Cardiac muscle cell (in vitro differentiated cells and primary cell): ENCODE data around the gene ADAMTS10. TPM values are rescaled to one million over a fixed set of nuclear protein-coding genes. Genes with fewer than 3 reads are reported as not detected.

ENCODE experiments used
- DNase-seq, 2 donors: peaks; one replicate each; pipeline versions ENCODE4 v3.0.0 to v3.0.0-alpha.2; 2010 to 2017; ENCODE audit warnings: low read depth in 1 of 2, low spot score in 1 of 2
- H3K27ac ChIP-seq: fragments of 200-600 bp; sonication (generic); 2 replicates; pipeline ENCODE4 v1.5.1; 2016
- H3K27me3 ChIP-seq: fragments of 200-600 bp; sonication (generic); 2 replicates; pipeline ENCODE4 v1.6.0; 2016; ENCODE audit warnings: control low read depth
- H3K36me3 ChIP-seq: fragments of 200-600 bp; sonication (generic); 2 replicates; pipeline ENCODE4 v1.5.1; 2016; ENCODE audit warnings: control low read depth
- H3K4me1 ChIP-seq: fragments of 200-600 bp; sonication (generic); 2 replicates; pipeline ENCODE4 v1.8.1; 2017; ENCODE audit warnings: low read depth, mild to moderate bottlenecking, mixed run types
- H3K4me3 ChIP-seq: fragments of 200-600 bp; sonication (generic); 2 replicates; pipeline ENCODE4 v1.5.1; 2016; ENCODE audit warnings: mild to moderate bottlenecking
- H3K9me3 ChIP-seq: fragments of 200-600 bp; sonication (generic); 2 replicates; pipeline ENCODE4 v1.5.1; 2017; ENCODE audit warnings: low read depth, mild to moderate bottlenecking, control low read depth
- CTCF ChIP-seq: IDR thresholded peaks from 2 replicates; pipeline ENCODE4 v1.5.1; 2012; ENCODE audit warnings: low read depth, mild to moderate bottlenecking, low read length
- polyA plus RNA-seq: library from polyadenylated mRNA; unstranded; fragments of >200 nt; fragmentation: Nextera tagmentation; extraction: Ambion mirVana; gene quantifications from 2 replicates; pipeline ENCODE4 v1.2.1, GENCODE V29; 2016
- total RNA-seq: library from RNA; depleted of rRNA; stranded (reverse); fragments of >200 nt; gene quantifications from 2 replicates; pipeline ENCODE4 v1.2.3, GENCODE V29; 2016

The ADAMTS10 gene
- total and polyA plus RNA-seq, 2 experiments from 2014 or later = 27.7 to 93.9 TPM

DNA sequence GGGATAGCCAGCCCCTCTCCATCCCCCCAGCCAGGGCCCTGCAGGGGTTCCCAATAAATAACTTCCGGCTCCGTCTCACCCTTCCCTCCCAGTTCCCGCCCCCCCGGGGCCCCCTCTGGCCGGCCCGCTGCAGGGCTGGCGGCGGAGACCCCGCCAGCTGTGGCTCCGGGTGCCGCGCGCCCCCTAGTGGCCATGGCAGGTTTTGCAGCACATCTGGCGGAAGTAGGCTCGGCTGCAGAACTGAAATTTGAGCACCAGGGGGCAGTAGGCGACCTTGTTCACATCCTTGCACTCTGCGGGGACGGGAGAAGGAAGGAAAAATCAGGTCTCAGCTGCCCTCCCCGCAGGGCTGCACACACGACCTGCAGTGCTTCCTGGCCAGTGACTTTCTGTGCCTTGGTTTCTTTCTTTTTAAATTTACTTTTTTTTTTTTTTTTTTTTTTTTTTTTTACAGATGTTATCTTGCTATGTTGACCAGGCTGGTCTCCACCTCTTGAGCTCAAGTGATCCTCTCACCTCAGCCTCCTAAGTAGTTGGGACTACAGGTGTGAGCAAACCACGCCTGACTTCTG is 29.7 kb downstream of the ADAMTS10 start:
- Histone ChIP-seq H3K36me3 (no peaks in the 10 kb centered on the region), H3K27me3 (peaks cover 9% of the 10 kb centered on the region), H3K27ac (no peak overlapping the region), H3K4me1 (no peaks in the 10 kb centered on the region), H3K9me3 (no peaks in the 10 kb centered on the region), H3K4me3 (no peak overlapping the region)
- peak; percentile 100 for TF ChIP-seq CTCF
- DNase-seq = peak; percentile 76 to 87

- no peak overlapping the region for H3K27ac ChIP-seq
- no peaks in the 10 kb centered on the region for H3K36me3 ChIP-seq
- peaks cover 9% of the 10 kb centered on the region for H3K27me3 ChIP-seq
- peak; percentile 96 for TF ChIP-seq CTCF
- no peak overlapping the region for H3K4me3 ChIP-seq
- H3K4me1 ChIP-seq = no peaks in the 10 kb centered on the region
- peak; percentile 74 to 85 for DNase-seq
- H3K9me3 ChIP-seq = no peaks in the 10 kb centered on the region
These were observed 31.8 kb downstream of the ADAMTS10 start for GRCh38 chr19:8578642-8579265.

DNA sequence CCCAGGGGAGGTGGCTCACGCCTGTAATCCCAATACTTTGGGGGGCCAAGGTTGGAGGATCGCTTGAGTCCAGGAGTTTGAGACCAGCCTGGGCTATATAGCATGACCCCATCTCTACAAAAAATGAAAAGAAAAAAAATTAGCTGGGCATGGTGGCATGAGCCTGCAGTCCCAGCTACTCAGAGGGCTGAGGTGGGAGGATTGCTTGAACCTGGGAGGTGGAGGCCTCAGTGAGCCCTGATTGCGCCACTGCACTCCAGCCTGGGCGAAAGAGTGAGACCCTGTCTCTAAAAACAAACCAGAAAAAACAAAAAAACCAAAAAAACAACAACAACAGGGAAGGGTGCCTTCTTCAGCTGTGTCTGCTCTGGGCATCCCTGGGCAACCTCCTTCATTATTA is 32.8 kb downstream of the ADAMTS10 start:
- H3K4me1 ChIP-seq = no peaks in the 10 kb centered on the region
- no peaks in the 10 kb centered on the region for H3K9me3 ChIP-seq
- no peaks in the 10 kb centered on the region for H3K36me3 ChIP-seq
- DNase-seq = no peak
- H3K4me3 ChIP-seq = no peak overlapping the region
- H3K27ac ChIP-seq = no peak overlapping the region
- no peak for TF ChIP-seq CTCF
- peaks cover 9% of the 10 kb centered on the region for H3K27me3 ChIP-seq

DNA sequence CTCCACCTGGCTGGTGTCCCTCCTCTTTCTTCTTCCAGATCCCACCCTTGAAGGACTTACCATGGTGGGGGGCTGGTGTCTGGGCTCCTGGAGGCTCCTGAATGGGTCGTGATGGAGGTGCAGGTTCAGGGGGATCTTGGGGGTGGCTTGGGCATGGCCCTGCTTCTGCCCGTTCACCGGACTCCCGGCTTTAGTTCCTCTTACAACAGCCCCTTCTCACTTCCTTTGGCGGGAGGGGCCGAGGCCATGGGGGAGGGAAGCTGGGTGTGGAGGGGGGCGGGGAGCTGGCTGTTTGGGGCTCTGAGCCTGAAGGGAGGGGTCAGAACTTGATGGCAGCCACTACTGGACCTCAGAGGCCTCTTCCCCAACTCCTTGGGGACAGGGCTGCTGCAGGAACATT is 33.3 kb downstream of the ADAMTS10 start, which contains the start of gene MYO1F:
Gene MYO1F, minus strand, starts transcription at position 196 of the 400 bp plus-strand sequence. Its CDS starts 133 bp downstream, at position 63.
- H3K4me3 ChIP-seq = no peak within 1 kb of the TSS
- no peak within 1 kb of the TSS for H3K27ac ChIP-seq
- no peak for DNase-seq
- no peak for TF ChIP-seq CTCF
- no peaks in the 10 kb centered on the region for H3K9me3 ChIP-seq
- no peaks in the 10 kb centered on the region for H3K4me1 ChIP-seq
- peaks cover 9% of the 10 kb centered on the region for H3K27me3 ChIP-seq
- no peaks in the 10 kb centered on the region for H3K36me3 ChIP-seq

GRCh38 chr19:8576273-8576993 is 34.1 kb downstream of the ADAMTS10 start:
- Histone ChIP-seq H3K27ac (no peak overlapping the region), H3K9me3 (no peaks in the 10 kb centered on the region), H3K36me3 (no peaks in the 10 kb centered on the region), H3K4me1 (no peaks in the 10 kb centered on the region), H3K4me3 (no peak overlapping the region), H3K27me3 (peaks cover 9% of the 10 kb centered on the region)
- no peak for TF ChIP-seq CTCF
- DNase-seq = no peak
